Measurements from ENCODE around the gene CTSC.

DNA sequence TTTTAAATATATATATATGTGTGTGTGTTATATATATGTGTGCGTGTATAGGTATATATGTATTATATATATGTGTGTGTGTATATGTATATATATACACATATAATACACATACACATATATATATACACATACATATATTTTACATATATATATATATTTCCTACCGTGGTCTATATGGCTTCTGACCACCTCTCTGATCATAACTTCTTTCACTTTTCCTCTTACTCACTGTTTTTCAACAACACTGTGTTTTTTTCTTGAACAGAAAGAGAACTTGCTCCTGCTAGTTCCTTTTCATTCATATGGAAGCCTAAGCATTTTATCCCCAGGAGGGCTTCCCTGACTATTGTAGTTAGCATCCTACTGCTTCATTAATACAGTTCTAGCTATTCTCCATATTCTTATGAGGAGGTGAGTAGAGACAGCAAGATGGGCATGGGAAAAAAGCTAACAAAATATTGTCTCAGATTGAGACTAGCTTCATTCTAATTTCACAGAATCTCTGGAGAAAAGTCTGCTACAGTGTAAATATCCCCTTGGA, 38.5 kb upstream of the CTSC start:
- TF ChIP-seq, protein P1, sequence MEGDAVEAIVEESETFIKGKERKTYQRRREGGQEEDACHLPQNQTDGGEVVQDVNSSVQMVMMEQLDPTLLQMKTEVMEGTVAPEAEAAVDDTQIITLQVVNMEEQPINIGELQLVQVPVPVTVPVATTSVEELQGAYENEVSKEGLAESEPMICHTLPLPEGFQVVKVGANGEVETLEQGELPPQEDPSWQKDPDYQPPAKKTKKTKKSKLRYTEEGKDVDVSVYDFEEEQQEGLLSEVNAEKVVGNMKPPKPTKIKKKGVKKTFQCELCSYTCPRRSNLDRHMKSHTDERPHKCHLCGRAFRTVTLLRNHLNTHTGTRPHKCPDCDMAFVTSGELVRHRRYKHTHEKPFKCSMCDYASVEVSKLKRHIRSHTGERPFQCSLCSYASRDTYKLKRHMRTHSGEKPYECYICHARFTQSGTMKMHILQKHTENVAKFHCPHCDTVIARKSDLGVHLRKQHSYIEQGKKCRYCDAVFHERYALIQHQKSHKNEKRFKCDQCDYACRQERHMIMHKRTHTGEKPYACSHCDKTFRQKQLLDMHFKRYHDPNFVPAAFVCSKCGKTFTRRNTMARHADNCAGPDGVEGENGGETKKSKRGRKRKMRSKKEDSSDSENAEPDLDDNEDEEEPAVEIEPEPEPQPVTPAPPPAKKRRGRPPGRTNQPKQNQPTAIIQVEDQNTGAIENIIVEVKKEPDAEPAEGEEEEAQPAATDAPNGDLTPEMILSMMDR (IDR thresholded peaks at IDR 0.05 in 8 of 11, conservative IDR thresholded peaks at IDR 0.05 in 3 of 11): no peak
- TF ChIP-seq POLR2AphosphoS5 (IDR thresholded peaks at IDR 0.05): no peak

Data from spleen (tissue), 7 donors.